SH-SY5Y (cell line): Measurements from ENCODE around the gene FOSL2.

Experiments used
- GATA2 ChIP-seq: IDR thresholded peaks from 2 replicates; pipeline ENCODE4 v1.6.1; 2011; ENCODE audit warnings: mild to moderate bottlenecking, low read depth, low read length
- GATA3 ChIP-seq: IDR thresholded peaks from 2 replicates; pipeline ENCODE4 v1.6.1; 2011; ENCODE audit warnings: low read depth, mild to moderate bottlenecking, low read length, moderate library complexity

- TF ChIP-seq GATA2 (no peak), GATA3 (no peak)
Observed at GRCh38 chr2:28393114-28393836, 617 bp downstream of the FOSL2 start.
